M059J (cell line): Measurements from ENCODE around the gene ERBB4. TPM values are rescaled to one million over a fixed set of nuclear protein-coding genes. Genes with fewer than 3 reads are reported as not detected.

Experiments used
- DNase-seq: peaks from one replicate; pipeline ENCODE4 v3.0.0-alpha.2; 2012; ENCODE audit warnings: low read depth
- total RNA-seq: library from RNA; depleted of rRNA; stranded (reverse); fragments of >200 nt; shearing (Covaris generic); gene quantifications from 2 replicates; pipeline ENCODE4 v1.2.3, GENCODE V29; 2014

Gene ERBB4
- total RNA-seq, 1 experiment from 2014 or later, result not detected

GRCh38 chr2:211835695-211836094 is 702.9 kb downstream of the ERBB4 start:
- no peak for DNase-seq

- DNase-seq, result no peak
Observed at GRCh38 chr2:211833582-211834279, 704.9 kb downstream of the ERBB4 start.

GRCh38 chr2:211829725-211830124 is 708.9 kb downstream of the ERBB4 start:
- DNase-seq, result no peak

- no peak for DNase-seq
Observed at GRCh38 chr2:211823886-211824479, 714.6 kb downstream of the ERBB4 start.

GRCh38 chr2:211822686-211823335 is 715.8 kb downstream of the ERBB4 start:
- no peak for DNase-seq

- DNase-seq, result no peak
Observed at GRCh38 chr2:211816754-211817153, 721.8 kb downstream of the ERBB4 start.

GRCh38 chr2:211812587-211812986 is 726.0 kb downstream of the ERBB4 start:
- DNase-seq, result no peak

GRCh38 chr2:211802666-211803065 is 735.9 kb downstream of the ERBB4 start:
- no peak for DNase-seq

GRCh38 chr2:211800001-211800400 is 738.6 kb downstream of the ERBB4 start:
- DNase-seq, result no peak

GRCh38 chr2:211798868-211799267 is 739.7 kb downstream of the ERBB4 start:
- DNase-seq, result no peak

GRCh38 chr2:211793690-211794089 is 744.9 kb downstream of the ERBB4 start:
- no peak for DNase-seq

- DNase-seq, result no peak
Observed at GRCh38 chr2:211789982-211790381, 748.6 kb downstream of the ERBB4 start.

- no peak for DNase-seq
Observed at GRCh38 chr2:211766689-211767088, 771.9 kb downstream of the ERBB4 start.

- DNase-seq, result no peak
Observed at GRCh38 chr2:211762479-211762878, 776.1 kb downstream of the ERBB4 start.

- no peak for DNase-seq
Observed at GRCh38 chr2:211760103-211760502, 778.5 kb downstream of the ERBB4 start.

GRCh38 chr2:211756266-211756665 is 782.3 kb downstream of the ERBB4 start:
- no peak for DNase-seq

- no peak for DNase-seq
Observed at GRCh38 chr2:211755187-211755586, 783.4 kb downstream of the ERBB4 start.

- no peak for DNase-seq
Observed at GRCh38 chr2:211751848-211752247, 786.8 kb downstream of the ERBB4 start.

GRCh38 chr2:211748339-211748738 is 790.3 kb downstream of the ERBB4 start:
- DNase-seq, result no peak

- peak; percentile 56 for DNase-seq
Observed at GRCh38 chr2:211745295-211746097, 793.1 kb downstream of the ERBB4 start.

- DNase-seq, result no peak
Observed at GRCh38 chr2:211744379-211744778, 794.2 kb downstream of the ERBB4 start.

- no peak for DNase-seq
Observed at GRCh38 chr2:211741966-211742365, 796.6 kb downstream of the ERBB4 start.
